ENCODE results near the gene CNTNAP1.
"Not testable (repeated sequence)": the region's sequence is repeated elsewhere in the genome, so short reads cannot be mapped to it uniquely, and the experiment has no call there.

Gene CNTNAP1

DNA sequence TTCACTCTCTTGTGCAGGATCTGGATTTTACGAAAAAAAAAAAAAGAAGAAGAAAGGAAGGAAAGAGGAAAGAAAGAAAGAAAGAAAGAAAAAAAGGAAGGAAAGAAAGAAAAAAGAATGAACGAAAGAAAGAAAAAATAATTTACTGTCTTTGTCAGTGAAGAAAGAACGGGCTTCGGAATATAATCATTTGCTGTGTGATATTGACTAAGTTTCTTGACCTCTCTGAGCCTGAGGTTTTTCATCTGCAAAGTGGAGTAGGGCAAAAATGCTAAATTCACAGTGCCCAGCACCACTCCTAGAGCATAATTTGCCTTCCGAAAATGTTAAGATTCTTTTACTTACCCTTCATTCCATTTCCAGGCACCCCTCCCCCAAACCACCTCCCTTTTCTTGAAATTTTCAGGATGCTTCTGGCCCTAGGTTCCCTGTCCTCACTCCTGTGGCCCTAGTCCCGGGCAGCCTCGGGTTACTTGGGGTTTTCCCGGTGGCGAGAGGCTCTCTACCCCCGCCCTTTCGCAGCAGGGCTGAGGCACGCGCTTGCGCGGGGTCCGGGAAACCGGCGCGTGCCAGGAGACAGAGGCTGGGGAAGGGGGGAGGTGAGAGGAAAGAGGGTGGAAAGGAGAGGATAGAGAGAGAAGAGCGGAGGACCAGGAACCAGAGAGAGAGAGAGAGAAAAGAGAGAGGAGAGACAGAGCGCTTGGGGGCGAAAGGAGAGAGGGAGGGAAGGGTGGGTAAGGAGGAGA lies at the start of gene CNTNAP1:
TSS of gene CNTNAP1 (plus strand) at position 556 of the 746 bp plus-strand sequence. CDS start 299 bp downstream, outside the sequence.
- DNase-seq, result no peak

- DNase-seq, result no peak
Observed at GRCh38 chr17:42632949-42633444, 49.3 kb upstream of the CNTNAP1 start.

GRCh38 chr17:42639525-42640113 lies 42.7 kb upstream of the CNTNAP1 start:
- no peak for DNase-seq

DNA sequence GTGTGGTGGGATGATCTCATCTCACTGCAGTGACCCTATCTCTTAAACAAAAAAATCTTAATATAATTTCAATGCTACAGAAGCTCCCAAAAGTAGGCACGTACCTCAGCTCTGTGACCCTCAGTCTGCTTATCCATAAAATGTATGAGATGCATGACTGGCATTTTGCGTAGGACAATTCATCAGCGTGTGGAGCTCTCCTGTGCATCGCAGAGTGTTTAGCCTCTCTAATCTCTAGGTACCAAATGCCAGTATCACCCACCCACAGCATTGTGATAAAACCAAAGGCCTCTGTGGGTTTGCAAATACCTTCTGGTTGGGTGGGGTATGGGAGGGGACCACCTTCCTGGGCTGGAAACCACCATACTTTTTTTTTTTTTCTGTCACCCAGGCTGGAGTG lies 42.2 kb upstream of the CNTNAP1 start:
- DNase-seq, result no peak

GRCh38 chr17:42642336-42642735 lies 40.0 kb upstream of the CNTNAP1 start:
- DNase-seq, result no peak

DNA sequence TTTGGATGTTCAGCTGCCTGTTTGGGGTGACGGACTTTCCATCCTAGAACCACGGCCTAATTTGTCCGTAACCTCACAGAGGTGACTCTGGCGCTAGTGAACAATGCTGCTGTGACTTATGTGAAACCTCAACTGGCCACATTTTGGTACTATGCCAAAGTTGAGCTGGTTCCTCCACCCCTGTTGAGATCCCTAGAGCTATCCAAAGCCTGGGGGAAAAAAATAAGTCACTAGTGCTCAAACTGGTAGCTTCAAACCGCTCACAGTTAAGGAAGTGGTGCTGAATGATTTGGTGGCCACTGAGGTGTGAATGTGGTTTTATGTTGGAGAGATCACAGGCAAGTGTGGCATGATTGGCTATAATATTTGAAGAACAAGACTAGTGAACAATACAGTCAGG lies 34.6 kb upstream of the CNTNAP1 start:
- no peak for DNase-seq

- DNase-seq, result no peak
Observed at GRCh38 chr17:42651392-42651791, 30.9 kb upstream of the CNTNAP1 start.

DNA sequence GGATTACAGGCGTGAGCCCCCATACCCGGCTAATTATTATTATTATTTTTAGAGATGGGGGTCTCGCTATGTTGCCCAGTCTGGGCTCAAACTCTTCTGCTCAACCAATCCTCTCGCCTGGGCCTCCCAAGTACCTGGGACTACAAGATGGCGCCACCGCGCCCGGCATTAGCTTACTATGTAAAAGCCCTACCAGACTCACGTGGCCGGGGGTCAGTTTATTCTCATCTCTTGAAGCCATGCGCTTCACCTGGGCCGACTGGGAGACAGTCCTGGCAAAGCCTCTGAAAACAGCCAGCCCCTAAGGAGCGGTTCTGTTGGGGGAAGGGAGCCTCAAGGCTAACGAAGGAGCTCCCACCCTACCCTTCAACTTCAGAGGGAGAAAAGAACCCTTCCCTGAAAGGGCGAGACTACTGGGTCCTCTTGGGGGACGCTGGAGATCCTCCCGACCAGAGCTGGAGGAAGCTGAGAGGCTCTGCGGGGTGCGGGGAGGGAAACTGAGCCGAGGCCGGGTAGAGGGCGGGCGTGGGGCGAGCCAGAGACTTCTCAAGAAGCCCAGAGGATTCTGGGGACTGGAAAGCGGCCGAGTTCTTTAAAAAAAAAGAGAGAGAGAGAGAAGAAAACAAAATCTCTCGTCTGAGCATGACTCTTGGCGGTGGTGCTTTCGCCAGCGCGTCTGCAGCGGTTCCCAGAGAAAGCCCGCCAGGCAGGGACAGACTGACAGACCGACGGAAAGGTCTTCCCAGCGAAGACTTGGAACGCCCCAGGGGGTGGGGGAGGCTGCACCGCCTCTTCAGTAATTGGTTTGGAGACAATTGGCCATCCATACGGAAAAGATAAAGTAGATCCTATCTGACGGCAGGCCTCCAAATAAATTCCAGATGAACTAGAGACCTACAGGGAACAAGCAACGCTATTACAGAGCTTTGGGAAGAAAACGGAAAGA lies 28.9 kb upstream of the CNTNAP1 start:
- no peak for DNase-seq

GRCh38 chr17:42655528-42655927 lies 26.8 kb upstream of the CNTNAP1 start:
- DNase-seq, result no peak

- no peak for DNase-seq
Observed at GRCh38 chr17:42657824-42658588, 24.3 kb upstream of the CNTNAP1 start.

- DNase-seq, result peak; percentile 88
Observed at GRCh38 chr17:42659079-42659931, 23.0 kb upstream of the CNTNAP1 start, which contains the start of gene TUBG2. TUBG2 (plus strand) TSS chr17:42659284; CDS start chr17:42659504, 220 bp downstream.

DNA sequence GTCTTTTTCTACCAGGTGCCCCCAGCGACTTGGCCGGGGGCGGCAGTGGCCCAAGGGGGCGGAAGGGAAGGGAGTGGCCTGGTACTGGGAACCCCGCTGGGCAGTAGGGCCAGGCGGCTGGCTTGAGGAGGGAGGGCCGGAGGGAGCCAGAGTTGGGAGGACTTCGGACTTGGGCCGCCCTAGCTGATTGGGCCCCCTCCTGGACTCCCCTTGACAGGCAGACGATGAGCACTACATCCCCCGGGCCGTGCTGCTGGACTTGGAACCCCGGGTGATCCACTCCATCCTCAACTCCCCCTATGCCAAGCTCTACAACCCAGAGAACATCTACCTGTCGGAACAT lies 22.4 kb upstream of the CNTNAP1 start:
- not testable (repeated sequence) for DNase-seq

- no peak for DNase-seq
Observed at GRCh38 chr17:42660692-42661345, 21.5 kb upstream of the CNTNAP1 start.

- DNase-seq, result no peak
Observed at GRCh38 chr17:42665581-42666001, 16.7 kb upstream of the CNTNAP1 start.

DNA sequence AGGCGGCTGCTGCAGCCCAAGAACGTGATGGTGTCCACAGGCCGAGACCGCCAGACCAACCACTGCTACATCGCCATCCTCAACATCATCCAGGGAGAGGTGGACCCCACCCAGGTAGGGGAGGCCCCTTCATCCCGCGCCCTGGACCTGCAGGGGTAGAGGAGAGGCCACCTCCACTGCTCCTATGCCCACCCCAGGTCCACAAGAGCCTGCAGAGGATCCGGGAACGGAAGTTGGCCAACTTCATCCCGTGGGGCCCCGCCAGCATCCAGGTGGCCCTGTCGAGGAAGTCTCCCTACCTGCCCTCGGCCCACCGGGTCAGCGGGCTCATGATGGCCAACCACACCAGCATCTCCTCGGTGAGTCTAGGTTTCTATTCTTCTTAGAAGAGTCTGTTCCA lies 16.2 kb upstream of the CNTNAP1 start:
- DNase-seq, result not testable (repeated sequence)

DNA sequence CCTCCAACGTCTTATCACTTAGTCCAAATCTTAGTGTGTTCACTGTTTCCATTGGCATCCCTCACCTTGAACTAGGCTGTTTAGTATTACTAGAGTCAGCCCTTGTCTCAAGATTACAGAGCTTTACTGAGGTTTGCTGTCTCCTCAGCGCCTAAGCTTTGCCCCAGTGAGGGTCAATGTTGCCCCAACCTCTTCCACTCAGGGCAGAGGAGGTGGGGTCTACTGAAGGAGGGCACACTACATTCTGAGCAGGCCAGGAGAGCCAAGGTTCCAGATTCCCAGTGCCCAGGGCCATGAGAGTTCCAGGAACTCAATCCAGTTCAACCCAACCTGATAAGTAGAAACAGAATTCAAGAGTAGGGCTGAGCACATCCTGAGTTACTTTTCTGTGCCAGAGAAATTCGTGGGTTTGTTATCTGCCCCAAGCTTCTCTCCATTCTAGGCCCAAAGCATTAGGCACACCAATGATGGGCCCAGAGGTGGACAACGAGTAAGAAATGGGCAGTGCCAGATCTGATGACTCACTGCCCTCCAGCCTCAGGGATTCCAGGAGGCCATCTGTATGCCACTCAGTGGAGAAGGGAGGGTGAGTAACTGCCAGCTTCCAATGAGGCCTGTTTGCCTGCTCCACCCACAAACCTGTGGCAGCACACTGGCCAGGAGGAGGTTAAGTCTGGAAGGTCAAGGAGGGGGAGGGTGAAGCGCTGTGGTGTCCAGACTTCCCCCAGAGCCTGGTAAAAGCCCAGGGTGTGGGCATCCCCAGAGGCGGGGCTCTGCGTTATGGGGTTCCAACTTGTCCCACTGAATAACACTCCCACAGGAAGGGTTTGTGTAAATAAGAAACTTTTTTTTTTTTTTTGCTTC lies 15.0 kb upstream of the CNTNAP1 start:
- no peak for DNase-seq

DNA sequence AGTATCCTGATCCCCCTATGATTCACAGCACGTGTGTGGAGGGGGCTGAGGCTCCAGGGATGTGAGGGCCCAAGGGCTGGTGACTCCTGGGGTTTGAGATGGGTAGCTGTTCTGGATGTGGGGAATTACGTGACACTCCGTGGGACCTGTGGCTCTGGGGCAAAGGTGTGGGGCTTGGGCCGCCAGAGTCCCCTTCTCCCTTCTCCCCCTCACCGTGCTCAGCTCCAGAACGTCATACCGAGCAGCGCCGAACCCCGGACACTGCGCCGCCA lies 12.7 kb upstream of the CNTNAP1 start:
- no peak for DNase-seq

DNA sequence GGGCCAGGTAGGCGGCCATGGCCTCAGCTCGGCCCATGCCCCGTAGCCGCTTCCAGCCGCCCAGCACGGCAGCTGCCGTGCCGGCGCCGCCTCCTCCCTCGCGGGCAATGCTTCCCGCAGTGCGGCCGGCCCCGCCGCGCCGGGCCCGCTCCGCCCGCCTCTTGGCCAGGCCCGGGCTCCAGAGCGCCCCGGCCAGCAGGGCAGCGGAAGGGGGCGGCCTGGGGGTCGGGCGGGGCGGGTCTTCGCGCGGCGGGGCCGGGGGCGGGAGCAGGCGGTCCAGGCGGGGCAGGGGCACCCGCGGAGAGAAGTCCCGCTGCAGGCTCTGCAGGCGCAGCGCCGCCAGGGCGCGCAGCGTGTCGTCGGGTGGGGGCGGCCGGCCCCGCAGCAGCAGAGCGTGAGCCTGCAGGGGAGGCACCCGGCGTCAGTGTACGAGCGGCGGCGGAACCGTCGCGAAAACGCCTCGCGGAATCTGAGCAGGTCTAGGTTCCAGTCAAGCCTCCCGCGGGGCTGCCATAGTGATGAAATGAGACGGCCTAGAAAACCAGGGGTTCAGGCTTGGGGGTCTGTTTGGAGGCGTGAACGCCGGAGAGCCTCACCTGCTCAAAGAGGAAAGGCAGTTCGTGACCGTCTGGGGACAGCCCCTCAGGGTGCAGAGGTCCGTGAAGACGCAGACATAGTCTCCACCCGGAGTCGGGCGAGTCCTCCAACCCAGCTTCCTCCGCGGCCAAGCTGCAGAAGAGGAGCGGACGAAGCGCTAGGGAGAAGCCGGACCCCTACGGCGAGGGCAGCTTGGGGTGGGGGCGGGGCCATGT lies 12.1 kb upstream of the CNTNAP1 start:
- peak; percentile 72 for DNase-seq

Data from activated CD8-positive, alpha-beta memory T cell treated with anti-CD3 and anti-CD28 coated beads, Interleukin-2, amount 50 U/mL, for 48 hours (primary cell).